ENCODE data around the gene SSR2. TPM values are rescaled to one million over a fixed set of nuclear protein-coding genes. Genes with fewer than 3 reads are reported as not detected.
A peak's percentile ranks its signal among the peaks of the same experiment; 100 is the strongest.
"Not testable (repeated sequence)": the region's sequence is repeated elsewhere in the genome, so short reads cannot be mapped to it uniquely, and the experiment has no call there.

The SSR2 gene
- total RNA-seq, 1 donor from 2014 or later, result 75.8 TPM

DNA sequence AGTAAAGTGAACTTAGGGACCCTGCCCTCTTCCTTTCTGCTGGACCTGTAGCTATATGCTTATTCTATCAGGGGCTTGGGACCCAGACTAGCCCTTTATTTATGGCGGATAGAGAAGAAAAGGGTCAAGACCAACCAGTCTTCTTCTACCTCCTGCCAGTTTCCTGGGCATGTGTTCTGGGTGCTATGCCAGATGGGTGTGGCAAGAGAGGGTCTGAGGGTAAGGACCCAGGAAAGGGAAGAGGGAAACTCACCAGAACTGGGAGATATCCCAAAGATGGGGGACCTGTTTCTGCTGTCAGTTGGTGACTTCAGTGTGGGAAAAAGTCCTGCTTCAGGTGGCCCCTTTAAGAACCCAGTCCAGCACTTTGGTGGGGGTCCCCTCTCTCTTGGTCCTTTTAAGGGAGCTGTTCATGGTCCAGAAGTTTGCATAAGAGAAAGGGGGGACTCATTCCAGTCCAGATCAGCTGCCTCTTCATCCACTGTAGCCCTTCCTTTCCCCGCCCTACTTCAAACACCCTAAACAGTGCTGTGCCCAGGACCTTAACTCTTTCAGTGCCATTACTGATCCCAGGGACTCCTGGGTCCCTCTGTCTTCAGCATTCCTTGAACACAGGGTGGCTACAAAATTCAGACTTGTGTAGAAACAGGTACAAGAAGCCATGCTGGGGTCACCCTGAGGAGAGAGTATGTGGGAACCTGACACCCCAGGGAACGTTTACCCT, 18.4 kb downstream of the SSR2 start:
- DNase-seq (no peak), ATAC-seq (no peak)
- intact Hi-C loops (cut with micrococcal nuclease), result no loop called here

DNA sequence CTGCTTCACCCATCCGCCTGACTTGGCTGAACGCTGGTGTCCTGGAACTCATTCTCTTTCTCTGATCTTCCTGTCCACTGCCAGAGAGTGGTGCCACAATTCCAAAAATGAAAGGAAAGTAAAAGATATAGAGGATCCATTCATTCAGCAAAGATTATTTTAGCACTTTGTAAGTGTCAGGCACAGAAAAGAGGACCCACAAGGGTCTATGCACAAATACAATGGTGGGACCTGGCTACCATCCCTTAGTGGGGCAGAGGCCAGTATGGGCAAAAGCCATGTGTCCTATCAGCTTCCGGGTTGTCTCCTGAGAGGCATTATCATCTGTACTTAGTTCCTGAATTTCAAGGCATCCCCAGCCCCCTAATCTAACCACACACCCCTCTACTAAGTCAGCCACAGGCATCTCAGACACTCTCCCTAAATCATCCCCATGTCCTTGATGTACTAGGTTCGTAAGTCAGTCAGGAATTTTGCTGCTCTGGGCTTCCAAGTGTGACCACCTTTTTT, 19.0 kb downstream of the SSR2 start:
- no peak for DNase-seq
- no peak for ATAC-seq
- intact Hi-C loops (cut with micrococcal nuclease), result no loop called here

DNA sequence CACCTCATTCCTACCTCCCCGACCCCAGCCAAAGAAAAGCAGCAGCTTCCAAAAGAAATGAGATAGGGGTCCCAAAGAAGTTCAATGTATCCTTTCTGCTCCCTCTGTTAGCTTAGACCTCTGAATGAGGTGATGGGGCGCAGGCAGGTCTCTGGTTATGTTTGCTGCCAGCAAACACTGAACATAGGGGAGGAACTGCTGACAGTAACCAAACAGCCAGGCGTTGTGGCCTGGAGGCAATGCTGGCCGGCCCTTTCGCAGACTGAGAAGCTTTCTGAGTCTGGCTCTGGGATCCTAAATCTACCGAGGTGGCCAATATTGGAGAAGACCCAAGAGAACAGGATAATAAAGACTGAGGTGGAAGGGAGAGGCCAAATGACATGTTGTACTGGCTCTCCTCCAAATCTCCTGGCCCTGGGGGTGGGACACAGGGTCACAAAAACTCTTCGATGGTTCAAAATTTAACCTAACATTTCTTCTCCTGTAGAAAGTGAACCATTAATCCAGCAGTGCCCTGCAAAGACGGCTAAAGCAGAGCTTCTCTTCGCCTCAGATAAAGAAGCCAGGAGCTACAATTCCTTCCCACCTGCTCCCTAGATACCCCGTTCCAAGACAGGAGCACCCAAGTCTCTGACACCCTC, 19.6 kb downstream of the SSR2 start:
- intact Hi-C loops (cut with micrococcal nuclease), result no loop called here
- ATAC-seq, result no peak
- no peak for DNase-seq

DNA sequence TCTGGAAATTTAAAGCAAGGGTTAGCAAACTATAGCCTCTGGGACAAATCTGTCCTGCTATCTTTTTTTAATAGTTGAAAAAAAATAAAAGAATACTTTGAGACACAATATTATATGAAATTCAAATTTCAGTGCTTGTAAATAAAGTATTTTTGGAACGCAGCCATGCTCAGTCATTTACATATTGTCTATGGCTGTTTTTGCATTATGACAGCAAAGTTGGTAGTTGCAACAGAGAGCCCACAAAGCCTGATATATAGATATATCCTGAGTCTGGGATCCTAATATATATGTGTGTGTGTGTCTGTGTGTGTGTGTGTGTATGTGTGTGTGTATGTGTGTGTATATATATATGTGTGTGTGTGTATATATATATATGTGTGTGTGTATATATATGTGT, 20.8 kb downstream of the SSR2 start:
- intact Hi-C loops (cut with micrococcal nuclease), result no loop called here
- ATAC-seq (no peak), DNase-seq (no peak)

DNA sequence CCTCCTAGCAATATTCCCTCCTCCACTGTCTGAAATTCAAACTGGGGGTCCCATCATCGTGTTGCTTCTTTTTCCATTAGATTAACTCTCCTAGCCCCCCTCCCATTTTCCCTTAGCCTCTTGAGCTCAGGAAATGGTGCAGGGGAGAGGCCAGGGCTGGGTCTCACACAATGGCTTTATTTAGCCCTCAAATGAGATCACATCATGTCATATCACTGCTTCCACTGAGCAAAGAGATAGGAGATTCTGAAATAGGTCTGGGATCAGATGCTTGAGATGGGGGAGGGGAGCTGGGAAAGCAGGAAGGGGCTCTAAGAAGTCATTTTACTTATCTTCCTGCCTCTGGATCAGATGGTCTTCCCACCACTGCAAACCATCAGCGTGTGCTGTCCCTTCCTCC, 24.6 kb downstream of the SSR2 start:
- ATAC-seq (no peak), DNase-seq (no peak)
- intact Hi-C loops (cut with micrococcal nuclease), result no loop called here

DNA sequence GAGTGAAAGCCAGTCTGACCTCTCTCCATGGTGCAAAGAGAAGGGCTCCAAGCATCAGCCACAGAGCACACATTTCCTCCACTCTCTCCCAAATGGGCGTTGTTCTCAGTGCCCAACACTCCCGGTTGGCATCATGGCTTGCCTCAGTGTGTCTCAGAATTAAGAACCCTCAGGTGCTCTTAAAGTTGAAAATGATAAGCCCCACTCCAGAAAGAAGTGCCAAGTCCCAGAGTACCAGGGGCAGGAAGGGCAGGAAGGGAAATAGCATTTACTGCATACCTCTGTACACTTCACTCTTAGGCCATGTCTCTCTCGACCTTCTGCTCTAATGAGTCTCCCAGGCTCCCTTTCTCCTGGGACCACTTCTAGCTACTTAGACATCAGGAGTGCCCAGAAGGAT, 27.2 kb downstream of the SSR2 start:
- ATAC-seq, result no peak
- no peak for DNase-seq
- intact Hi-C loops (cut with micrococcal nuclease), result no loop called here

DNA sequence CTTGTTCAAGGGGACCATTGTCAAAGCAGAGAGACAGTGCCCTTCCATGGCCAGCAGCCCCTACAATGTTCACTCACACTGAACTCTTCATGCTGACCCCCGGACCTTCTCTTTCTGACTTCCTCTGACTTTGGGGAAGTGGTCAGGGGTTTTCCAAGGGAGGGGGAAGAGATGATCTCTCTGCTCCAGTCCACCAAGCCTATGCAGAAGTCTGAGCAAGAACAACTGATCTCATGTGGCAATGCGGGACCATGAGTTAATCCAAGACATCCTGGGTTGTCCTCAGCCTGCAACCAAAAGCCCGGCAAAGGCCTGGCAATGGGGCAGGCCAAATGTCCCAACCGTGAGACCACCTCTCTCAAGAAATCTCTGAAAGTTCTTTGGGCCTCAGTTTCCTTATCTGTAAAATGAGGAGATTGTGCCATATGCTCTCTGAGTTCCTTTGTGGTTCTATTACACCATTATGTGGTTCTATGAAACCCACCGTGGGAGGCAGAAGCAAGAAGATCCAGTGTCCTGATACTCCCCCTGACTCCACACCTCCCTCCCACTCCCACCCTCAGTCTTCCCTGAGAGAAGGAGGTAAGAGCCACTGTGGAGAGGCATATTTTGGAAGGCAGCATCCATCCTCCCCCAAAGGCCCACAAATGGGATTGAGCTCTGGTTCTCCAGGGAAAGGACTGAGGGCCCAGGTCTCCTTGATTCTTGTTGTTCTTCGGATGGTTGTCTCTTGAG, 30.6 kb downstream of the SSR2 start:
- peak; percentile 55 for ATAC-seq
- intact Hi-C loops (cut with micrococcal nuclease), result no loop called here
- no peak for DNase-seq

DNA sequence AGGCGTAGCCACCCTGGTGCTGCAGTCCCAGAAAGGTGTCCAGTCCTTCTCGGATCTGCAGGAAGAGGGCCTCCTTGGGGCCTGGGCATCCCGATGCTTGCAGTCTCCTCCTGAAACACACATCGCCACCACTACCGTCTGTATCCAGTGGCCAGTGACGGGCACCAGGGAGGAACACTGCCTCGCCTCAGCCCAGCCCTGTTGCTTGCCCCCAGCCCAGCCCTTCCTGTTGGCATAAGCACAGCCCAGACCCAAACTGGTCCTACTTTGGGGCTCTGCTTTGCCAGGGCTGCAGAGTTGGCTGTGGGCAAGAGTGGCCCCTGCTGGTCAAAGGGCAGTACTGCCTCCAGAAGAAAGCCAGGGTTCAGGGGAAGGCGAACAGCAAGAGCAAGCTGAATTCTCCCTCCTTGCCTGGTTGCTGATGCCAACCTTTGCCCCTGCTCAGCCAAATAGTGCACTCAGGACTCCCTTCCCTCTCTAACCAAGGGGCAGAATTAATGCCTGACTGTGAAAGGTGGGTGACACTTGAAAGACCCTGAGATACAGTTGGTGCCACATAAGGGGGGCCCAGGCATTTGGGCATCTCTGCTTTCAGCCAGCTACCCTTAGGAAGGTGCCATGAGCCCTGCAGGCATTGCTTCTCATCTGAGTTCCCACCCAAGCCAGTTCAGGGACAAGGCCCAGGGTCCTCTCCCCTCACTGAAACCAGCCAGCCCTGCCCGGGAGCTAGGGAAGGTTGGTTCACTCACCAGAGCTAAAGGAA, 31.3 kb downstream of the SSR2 start:
- ATAC-seq, result peak; percentile 91
- DNase-seq, result peak; percentile 81
- intact Hi-C loops (cut with micrococcal nuclease), result no loop called here

DNA sequence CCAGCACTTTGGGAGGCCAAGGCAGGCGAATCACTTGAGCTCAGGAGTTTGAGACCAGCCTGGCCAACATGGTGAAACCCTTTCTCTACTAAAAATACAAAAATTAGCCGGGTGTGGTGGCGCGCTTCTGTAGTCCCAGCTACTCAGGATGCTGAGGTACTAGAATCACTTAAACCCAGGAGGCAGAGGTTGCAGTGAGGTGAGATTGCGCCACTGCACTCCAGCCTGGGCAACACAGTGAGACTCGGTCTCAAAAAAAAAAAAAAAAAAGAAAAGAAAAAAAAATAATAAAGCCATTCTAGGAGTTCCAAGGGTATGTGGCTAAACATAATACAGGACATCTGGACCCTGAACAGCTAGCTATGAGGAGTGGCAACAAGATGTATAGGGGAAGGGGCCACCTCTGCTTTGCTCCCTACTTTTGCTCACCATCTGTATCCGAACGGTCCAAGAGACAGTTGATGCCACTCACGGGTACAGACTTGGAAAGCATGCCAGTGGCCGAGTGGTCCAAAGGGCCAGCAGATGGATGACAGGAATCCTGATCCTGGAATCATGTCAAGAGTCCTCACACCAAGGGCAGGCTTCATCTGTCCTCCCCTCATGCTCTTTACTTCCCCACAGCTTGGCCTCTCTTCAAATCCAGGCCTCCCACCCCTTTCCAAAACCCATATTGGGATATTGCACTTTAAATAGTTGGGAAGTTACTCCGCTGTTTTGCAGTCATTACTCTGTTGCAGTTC, 35.7 kb downstream of the SSR2 start:
- intact Hi-C loops (cut with micrococcal nuclease), result loop anchor here (5.0 kb wide), 1 partner anchor 43 kb away; the partner anchor contains the start of gene RXFP4
- ATAC-seq, result not testable (repeated sequence)

DNA sequence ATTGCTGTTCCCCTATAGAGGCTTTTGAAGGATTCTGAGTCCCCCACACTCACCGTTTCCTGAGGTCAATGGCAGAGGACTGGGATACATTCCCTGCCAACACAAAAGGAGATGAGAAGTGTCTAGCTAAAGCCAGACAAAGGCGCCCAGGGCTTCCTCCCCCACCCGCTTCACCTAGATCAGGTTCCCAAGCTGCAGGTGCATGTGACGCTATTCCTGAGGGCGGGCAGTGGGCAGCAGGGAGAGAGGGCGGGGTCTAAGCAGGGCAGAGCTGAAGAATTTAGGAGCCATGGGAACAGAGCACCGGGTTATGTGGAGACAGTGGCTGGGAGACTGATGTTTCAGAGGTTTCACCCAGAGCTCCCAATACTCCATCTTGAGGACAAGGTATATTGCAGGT, 36.4 kb downstream of the SSR2 start:
- DNase-seq (no peak), ATAC-seq (no peak)
- intact Hi-C loops (cut with micrococcal nuclease), result loop anchor here (5.0 kb wide), 1 partner anchor 42 kb away; the partner anchor contains the start of gene RXFP4

More for the DNA sequence above, 35.7 kb downstream of the SSR2 start:
- DNase-seq, result not testable (repeated sequence)

DNA sequence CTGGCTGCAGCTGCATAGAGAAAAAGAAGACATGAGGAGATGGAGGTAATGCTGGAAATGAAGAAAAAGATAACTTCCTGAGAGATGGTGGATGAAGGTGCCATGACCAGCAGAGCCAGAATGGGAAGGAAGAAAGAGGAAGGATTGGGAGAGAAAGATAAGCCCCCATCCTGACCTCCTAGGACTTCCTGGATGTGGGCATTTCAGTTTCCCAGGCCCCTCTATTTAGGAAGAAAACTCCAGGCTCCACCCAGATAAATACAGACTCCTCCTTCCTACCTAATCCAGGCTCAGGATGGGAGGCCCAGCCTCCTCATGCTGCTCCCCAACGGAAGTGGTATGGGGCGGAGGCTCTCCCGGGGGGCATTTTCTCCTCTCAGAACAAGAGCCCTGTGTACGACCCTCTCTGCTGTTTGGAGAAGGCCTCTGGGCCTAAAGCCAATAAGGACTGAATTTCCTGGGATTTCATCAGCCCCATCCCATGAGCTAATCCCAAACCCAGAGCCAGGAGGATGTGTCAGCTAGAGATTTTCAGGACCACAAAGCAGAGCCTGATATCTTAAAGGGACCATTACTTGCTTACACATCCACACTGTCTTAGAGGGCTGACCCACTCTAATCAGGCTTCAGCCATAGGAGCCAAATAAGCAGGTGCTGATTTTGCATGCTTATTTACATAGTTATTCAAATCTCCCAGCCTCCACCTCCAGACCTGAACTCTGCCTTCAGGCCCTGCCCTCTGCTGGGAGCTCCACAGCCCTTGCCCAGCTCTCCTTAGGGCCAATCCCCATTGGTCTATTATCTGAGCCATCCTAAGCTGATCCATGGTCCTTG, 37.3 kb downstream of the SSR2 start:
- intact Hi-C loops (cut with micrococcal nuclease), result loop anchor here (5.0 kb wide), 1 partner anchor 41 kb away; the partner anchor contains the start of gene RXFP4
- peak; percentile 64 for ATAC-seq
- DNase-seq, result peak; percentile 86

DNA sequence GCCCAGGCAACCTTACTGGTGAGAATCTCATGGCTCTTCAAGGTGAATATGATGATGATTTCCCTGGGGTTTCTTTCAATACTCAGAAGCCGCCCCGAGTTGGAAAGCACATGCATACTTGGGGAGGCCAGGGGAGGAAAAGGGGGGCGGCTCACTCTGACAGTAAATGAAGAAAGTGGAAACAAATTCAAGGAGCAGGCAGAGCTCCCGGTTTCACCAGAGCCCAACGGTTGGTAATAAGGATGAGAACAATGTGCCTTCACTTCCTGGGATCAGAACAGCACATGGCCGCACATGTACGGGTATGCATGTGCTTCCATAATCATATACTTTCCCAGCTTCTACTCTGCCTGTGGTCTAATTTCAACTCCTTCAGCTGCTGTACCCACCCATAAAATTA, 38.6 kb downstream of the SSR2 start:
- no peak for ATAC-seq
- no peak for DNase-seq
- intact Hi-C loops (cut with micrococcal nuclease), result loop anchor here (5.0 kb wide), 1 partner anchor 40 kb away; the partner anchor contains the start of gene RXFP4

DNA sequence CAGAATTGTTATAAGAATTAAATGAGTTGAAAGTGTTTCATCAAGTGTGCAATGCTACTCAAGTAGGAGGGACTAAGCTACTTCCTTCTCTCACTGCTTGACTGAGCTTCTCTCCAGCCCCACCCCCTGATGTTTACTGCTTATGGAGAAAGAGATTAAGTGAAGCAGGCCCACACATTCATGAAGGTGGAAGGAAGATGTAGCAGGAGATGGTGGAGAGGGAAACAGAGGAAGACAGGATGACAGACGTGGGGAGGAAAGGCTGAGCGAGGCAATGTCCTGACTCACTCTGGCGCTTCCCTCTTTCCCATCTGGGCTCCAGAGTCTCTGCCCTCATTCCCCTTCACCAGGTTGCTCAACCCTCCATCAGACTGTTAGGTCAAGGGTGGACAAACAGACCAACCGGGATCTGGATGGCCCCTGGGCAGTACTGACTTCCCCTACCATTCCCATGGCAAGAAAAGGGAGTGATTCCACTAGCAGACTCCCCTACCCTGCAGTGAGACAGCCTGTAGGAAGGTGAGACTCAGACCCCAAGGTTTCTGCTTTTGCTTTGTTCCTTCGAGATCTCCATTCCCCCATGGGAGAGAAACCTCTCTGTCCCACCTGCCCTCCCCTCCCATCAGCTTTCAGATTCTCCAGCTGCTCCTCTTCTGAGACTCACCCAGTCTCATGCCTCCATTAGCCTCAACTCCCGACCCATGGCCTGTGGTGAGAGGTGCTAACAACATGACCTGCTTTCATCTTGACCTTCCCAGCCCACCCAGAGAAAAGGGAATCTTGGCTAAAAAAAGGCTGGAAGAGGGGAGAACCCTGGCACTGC, 39.3 kb downstream of the SSR2 start:
- ATAC-seq (no peak), DNase-seq (no peak)
- intact Hi-C loops (cut with micrococcal nuclease), result loop anchor here (5.0 kb wide), 1 partner anchor 39 kb away; the partner anchor contains the start of gene RXFP4

DNA sequence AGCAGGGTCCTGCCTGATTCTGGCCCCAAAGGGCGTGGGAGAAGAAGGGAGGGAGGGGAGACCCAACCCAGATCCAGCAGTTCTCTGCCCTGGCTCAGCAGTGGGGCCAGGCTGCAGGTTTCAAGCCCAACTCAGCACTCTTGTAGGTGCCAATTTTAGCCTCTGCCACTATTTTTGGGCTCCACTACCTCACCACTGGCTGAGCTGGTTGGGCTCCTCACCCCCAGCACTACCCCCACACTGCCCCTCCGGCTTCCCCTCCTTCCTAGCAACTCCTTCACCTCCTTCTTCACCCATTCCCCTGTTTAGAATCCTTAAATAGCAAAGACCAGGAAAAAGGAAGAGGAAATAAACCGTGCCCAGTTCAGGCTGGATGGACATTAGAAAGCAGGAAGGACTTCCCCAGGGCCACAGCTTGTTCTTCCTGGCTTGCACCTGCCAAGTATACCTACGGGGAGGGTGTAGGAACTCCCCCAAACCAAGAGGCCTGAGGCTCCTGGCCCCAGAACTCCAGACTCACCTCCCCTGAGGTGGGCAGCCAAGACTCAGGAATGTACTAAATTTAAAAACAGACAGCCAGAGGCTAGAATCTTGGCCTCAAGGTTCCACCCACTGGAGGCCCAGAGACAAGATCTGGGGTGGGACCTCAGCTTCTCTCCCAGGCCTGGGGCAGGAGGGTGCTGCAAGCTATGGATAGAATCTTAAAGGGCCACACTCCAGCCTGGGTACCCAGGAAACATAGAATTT, 41.0 kb downstream of the SSR2 start:
- DNase-seq, result peak; percentile 76
- intact Hi-C loops (cut with micrococcal nuclease), result loop anchor here (5.0 kb wide), 1 partner anchor 37 kb away; the partner anchor contains the start of gene RXFP4
- peak; percentile 71 for ATAC-seq

DNA sequence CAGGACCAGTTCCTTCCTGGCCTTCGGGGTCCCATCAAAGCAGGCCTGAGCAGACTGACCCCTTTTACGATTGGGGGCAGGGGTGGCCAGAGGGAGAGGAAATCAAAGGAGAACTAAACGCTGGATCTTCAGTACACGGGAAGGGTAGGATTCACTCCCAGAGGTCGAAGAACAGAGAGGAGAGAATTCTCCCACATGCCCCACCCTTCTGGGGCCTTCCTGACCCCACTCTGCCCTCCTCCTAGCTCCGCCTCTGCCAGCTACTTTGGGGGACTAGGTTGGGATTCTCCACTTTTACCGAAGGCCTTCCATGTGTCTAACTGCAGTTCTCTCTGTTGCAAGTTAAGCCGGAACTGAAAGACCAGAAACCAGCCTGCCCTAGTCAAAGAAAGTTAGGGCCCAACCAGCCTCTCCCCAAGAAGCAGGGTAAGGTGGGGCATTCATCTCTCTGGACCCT, 41.8 kb downstream of the SSR2 start:
- intact Hi-C loops (cut with micrococcal nuclease), result no loop called here
- ATAC-seq, result peak; percentile 50
- peak; percentile 45 for DNase-seq
